Heart left ventricle (tissue), 16 donors: ENCODE results near the gene HOMEZ. TPM values are rescaled to one million over a fixed set of nuclear protein-coding genes. Genes with fewer than 3 reads are reported as not detected.

ENCODE experiments used
- ATAC-seq, 4 donors: fragments of 200-7000 bp; cut with Tn5 transposase; one replicate each; pipeline ENCODE4 v1.9.1; 2020 to 2022; ENCODE audit warnings: moderate library complexity in 4 of 4, mild to moderate bottlenecking in 3 of 4, moderate number of reproducible peaks in 1 of 4
- DNase-seq, 5 donors: peaks; one replicate each; pipeline ENCODE4 v3.0.0-alpha.2; 2020
- H3K27ac ChIP-seq, 12 donors: fragments of 200-600 bp; sonication (generic) in 4 of 12; one replicate each; pipeline versions ENCODE4 v1.5.0 to v1.8.0; 2016 to 2022; ENCODE audit warnings: mild to moderate bottlenecking in 2 of 12
- H3K27me3 ChIP-seq, 9 donors: fragments of 200-600 bp; sonication (generic) in 2 of 9; one replicate each; pipeline versions ENCODE4 v1.5.1 to v1.8.0; 2016 to 2022; ENCODE audit warnings: mild to moderate bottlenecking in 3 of 9
- H3K36me3 ChIP-seq, 9 donors: fragments of 200-600 bp; sonication (generic) in 2 of 9; one replicate each; pipeline versions ENCODE4 v1.5.0 to v1.8.0; 2018 to 2022; ENCODE audit warnings: mild to moderate bottlenecking in 2 of 9
- H3K4me1 ChIP-seq, 12 donors: fragments of 200-600 bp; sonication (generic) in 4 of 12; one replicate each; pipeline versions ENCODE4 v1.5.0 to v1.8.0; 2016 to 2022; ENCODE audit warnings: mild to moderate bottlenecking in 3 of 12
- H3K4me3 ChIP-seq, 12 donors: fragments of 200-600 bp; sonication (generic) in 4 of 12; one replicate each; pipeline versions ENCODE4 v1.5.0 to v1.8.0; 2017 to 2022; ENCODE audit warnings: mild to moderate bottlenecking in 9 of 12, moderate library complexity in 4 of 12
- H3K9me3 ChIP-seq, 12 donors: fragments of 200-600 bp; sonication (generic) in 4 of 12; one replicate each; pipeline versions ENCODE4 v1.5.0 to v1.8.0; 2016 to 2022; ENCODE audit warnings: mild to moderate bottlenecking in 1 of 12
- POLR2A ChIP-seq, 2 donors: fragments of 450-650 bp; IDR thresholded peaks; one replicate each; pipeline ENCODE4 v1.6.1; 2017; ENCODE audit warnings: antibody characterized with exemption in 2 of 2, mild to moderate bottlenecking in 2 of 2, moderate library complexity in 2 of 2
- WGBS, 4 donors: extraction: QIAGEN DNeasy Blood & Tissue Kit in 2 of 4; methylation state at CpG; one replicate each; pipeline versions ENCODE4 v1.1.5 to v1.1.7; 2013 to 2018; 5-methylcytosine and 5-hydroxymethylcytosine counted together
- intact Hi-C, 10 donors: fragments of 100-400 bp; cut with DNase I; formaldehyde crosslinking; loops; one replicate each; pipeline versions ENCODE4 v1.11.1 to v1.14.2; 2022
- polyA plus RNA-seq, 2 donors: library from polyadenylated mRNA; stranded (reverse); fragments of 200-250 nt; gene quantifications; one replicate each; pipeline ENCODE4 v1.2.3, GENCODE V29; 2013
- total RNA-seq, 9 donors: library from RNA; depleted of rRNA in 2 of 9; stranded (reverse); fragments of >200 nt in 2 of 9; fragmentation: NEBNext Ultra II Directional in 3 of 9; extraction: Animal tissue kit (Norgen Biotek cat#: 25700) in 3 of 9; gene quantifications; one replicate each; pipeline versions ENCODE4 v1.1.0 to v1.2.4, GENCODE V29; 2016 to 2023
- TF ChIP-seq, protein P1 (sequence below), 12 donors: fragments of 200-600 bp; sonication (generic) in 4 of 12; IDR thresholded peaks; one replicate each; pipeline versions ENCODE4 v1.5.0 to v1.8.0; 2018 to 2022; ENCODE audit warnings: antibody characterized with exemption in 12 of 12, mild to moderate bottlenecking in 5 of 12
- donor health status: ischemic (EF 13 %, LVEDD 7.1; RV severe dilation, severe dysfunction).
- donor health status: healthy with polysubstance abuse.
- donor health status: DM: no; HTN: yes; CAD: no.
- donor health status: DM: no; HTN: no; CAD: no.
- donor health status: ischemic (EF 25% LVEDD 6.9; RV normal size, moderate dysfunction).
- donor health status: ischemic (EF 25% LVEDD 5.7; RV mildly dilated, moderate dysfunction).
- donor health status: healthy.
- donor health status: DM: yes; HTN: yes; CAD: no.
- donor health status: ischemic (EF 35%, LVEDD 5.7; RV mildly dilated, moderate dysfunction).
- donor health status: nonischemic (EF 11% LVEDD 7.7; RV severe dilation, severe dysfunction).
- donor health status: DM: yes; HTN: yes; CAD: no.
- donor health status: PGD.
- donor health status: ischemic (EF 29% LVEDD 5.4; RV normal size, mild dysfunction).
- donor health status: nonischemic (EF 23%, LVEDD 6.1; RV moderate dilation, normal function).

The HOMEZ gene
- total and polyA plus RNA-seq, 11 donors: 6.2 to 13.0 (median 9.2) TPM

DNA sequence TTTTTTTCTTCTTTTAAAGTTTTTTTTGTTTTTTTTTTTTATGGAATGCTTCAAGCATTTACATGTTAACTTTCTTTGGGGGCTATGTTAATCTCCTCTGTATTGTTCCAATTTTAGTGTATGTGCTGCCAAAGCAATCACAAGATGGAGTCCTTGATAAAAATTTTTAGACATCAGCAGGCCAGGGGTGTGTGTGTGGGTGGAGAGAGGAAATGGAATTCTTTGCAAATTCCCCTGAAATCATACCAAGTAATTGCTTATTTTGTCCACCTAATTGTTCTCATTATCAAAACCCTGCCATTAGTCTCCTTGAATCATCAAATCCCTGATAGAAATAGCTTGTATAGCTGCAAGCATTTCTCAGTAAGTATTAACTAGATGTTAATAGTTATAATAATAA is 26.5 kb downstream of the HOMEZ start:
- DNase-seq: no peak
- Histone ChIP-seq H3K4me1 (no peaks in the 10 kb centered on the region), H3K27me3 (peaks cover 0 to 18% (median 4%) of the 10 kb centered on the region in 9 donors), H3K36me3 (no peaks in the 10 kb centered on the region), H3K4me3 (no peak overlapping the region), H3K9me3 (no peaks in the 10 kb centered on the region), H3K27ac (no peak overlapping the region)
- intact Hi-C loops: no loop called here
- ATAC-seq: no peak
- TF ChIP-seq, protein P1, sequence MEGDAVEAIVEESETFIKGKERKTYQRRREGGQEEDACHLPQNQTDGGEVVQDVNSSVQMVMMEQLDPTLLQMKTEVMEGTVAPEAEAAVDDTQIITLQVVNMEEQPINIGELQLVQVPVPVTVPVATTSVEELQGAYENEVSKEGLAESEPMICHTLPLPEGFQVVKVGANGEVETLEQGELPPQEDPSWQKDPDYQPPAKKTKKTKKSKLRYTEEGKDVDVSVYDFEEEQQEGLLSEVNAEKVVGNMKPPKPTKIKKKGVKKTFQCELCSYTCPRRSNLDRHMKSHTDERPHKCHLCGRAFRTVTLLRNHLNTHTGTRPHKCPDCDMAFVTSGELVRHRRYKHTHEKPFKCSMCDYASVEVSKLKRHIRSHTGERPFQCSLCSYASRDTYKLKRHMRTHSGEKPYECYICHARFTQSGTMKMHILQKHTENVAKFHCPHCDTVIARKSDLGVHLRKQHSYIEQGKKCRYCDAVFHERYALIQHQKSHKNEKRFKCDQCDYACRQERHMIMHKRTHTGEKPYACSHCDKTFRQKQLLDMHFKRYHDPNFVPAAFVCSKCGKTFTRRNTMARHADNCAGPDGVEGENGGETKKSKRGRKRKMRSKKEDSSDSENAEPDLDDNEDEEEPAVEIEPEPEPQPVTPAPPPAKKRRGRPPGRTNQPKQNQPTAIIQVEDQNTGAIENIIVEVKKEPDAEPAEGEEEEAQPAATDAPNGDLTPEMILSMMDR (IDR thresholded peaks at IDR 0.05): no peak

- Histone ChIP-seq H3K4me3 (no peak overlapping the region), H3K4me1 (no peaks in the 10 kb centered on the region), H3K9me3 (no peaks in the 10 kb centered on the region), H3K27ac (no peak overlapping the region), H3K27me3 (peaks cover 0 to 18% (median 4%) of the 10 kb centered on the region in 9 donors), H3K36me3 (no peaks in the 10 kb centered on the region)
- DNase-seq: no peak
- ATAC-seq: no peak
- 88 to 95% (median 92%) methylated on average over 5 of the region's 5 CpGs for WGBS, 4 donors
- intact Hi-C loops: no loop called here
- TF ChIP-seq, protein P1 (IDR thresholded peaks at IDR 0.05): no peak
- TF ChIP-seq POLR2A (IDR thresholded peaks at IDR 0.05): no peak
Observed at GRCh38 chr14:23258256-23258655, 27.7 kb downstream of the HOMEZ start.

DNA sequence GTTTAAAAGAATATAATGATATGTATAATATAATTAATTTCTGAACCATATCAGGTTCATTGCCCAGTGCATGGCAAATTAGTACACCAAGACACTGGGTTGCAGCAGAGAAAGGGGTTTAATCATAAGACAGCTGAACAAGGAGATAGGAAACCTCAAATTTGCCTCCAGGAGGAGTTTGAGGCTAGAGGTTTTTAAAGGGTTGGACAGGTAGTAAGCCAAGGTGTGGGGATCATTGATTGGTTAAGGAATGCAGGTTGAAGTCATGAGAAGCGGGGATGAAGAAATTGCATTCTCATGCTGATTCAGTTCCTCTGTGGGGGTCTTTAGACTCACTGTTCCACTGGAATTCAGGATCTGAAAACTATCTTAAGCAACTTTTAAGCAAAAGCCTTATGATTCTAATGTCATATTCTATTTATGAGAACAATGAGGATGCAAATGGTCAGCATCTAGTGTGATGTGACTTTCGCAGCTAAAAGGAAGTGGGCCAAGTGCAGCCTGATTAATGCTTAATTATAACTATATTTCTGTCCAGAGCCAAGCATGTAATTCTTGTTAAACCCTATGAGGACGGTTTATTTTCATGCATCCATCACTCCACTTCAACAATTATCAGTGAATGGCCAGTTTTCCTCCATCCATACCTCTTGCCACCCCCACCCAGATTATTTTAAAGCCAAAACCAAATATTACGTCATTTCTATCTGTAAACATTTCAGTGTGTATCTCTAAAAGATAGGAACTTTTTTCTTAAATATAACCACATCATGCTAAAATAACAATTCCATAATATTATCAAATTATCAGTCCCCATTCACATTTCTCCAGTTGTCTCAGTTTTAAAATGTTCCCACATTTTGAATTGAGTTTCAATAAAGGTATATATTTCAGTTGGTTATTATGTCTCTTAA is 33.3 kb downstream of the HOMEZ start:
- no peak overlapping the region for H3K4me3 ChIP-seq
- H3K27ac ChIP-seq: no peak overlapping the region
- ATAC-seq: no peak
- intact Hi-C loops: no loop called here
- H3K4me1 ChIP-seq: no peaks in the 10 kb centered on the region
- DNase-seq: no peak
- no peaks in the 10 kb centered on the region for H3K9me3 ChIP-seq
- no peaks in the 10 kb centered on the region for H3K36me3 ChIP-seq
- TF ChIP-seq, protein P1 (IDR thresholded peaks at IDR 0.05): no peak
- no peak for TF ChIP-seq POLR2A (IDR thresholded peaks at IDR 0.05)
- WGBS, 4 donors: 54 to 62% (median 61%) methylated on average over 4 of the region's 4 CpGs
- peaks cover 0 to 10% (median 0%) of the 10 kb centered on the region in 9 donors for H3K27me3 ChIP-seq

- no peak for TF ChIP-seq POLR2A (IDR thresholded peaks at IDR 0.05)
- TF ChIP-seq, protein P1 (IDR thresholded peaks at IDR 0.05): no peak
- no peaks in the 10 kb centered on the region for H3K36me3 ChIP-seq
- H3K9me3 ChIP-seq: no peaks in the 10 kb centered on the region
- peaks cover 0 to 10% (median 0%) of the 10 kb centered on the region in 9 donors for H3K27me3 ChIP-seq
- no peak overlapping the region for H3K4me3 ChIP-seq
- DNase-seq (no peak), ATAC-seq (no peak)
- WGBS, 4 donors: 32 to 56% (median 47%) methylated on average over 3 of the region's 3 CpGs
- H3K27ac ChIP-seq: no peak overlapping the region
- intact Hi-C loops: no loop called here
- no peaks in the 10 kb centered on the region for H3K4me1 ChIP-seq
Observed at GRCh38 chr14:23252006-23252405, 33.9 kb downstream of the HOMEZ start.
